ENCODE data around the gene ABCG8.
"Not testable (repeated sequence)": the region's sequence is repeated elsewhere in the genome, so short reads cannot be mapped to it uniquely, and the experiment has no call there.

- TF ChIP-seq ZFP30 (CRISPR knock-in tag; IDR thresholded peaks at IDR 0.05) = not testable (repeated sequence)
- TF ChIP-seq, protein P1, sequence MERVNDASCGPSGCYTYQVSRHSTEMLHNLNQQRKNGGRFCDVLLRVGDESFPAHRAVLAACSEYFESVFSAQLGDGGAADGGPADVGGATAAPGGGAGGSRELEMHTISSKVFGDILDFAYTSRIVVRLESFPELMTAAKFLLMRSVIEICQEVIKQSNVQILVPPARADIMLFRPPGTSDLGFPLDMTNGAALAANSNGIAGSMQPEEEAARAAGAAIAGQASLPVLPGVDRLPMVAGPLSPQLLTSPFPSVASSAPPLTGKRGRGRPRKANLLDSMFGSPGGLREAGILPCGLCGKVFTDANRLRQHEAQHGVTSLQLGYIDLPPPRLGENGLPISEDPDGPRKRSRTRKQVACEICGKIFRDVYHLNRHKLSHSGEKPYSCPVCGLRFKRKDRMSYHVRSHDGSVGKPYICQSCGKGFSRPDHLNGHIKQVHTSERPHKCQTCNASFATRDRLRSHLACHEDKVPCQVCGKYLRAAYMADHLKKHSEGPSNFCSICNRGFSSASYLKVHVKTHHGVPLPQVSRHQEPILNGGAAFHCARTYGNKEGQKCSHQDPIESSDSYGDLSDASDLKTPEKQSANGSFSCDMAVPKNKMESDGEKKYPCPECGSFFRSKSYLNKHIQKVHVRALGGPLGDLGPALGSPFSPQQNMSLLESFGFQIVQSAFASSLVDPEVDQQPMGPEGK (CRISPR knock-in tag; IDR thresholded peaks at IDR 0.05; ENCODE audit: borderline replicate concordance) = not testable (repeated sequence)
Observed at GRCh38 chr2:43911136-43911790, 72.5 kb downstream of the ABCG8 start.
